Subcutaneous abdominal adipose tissue (tissue), 5 donors: Measurements from ENCODE around the gene TPO.
"Not testable (repeated sequence)": the region's sequence is repeated elsewhere in the genome, so short reads cannot be mapped to it uniquely, and the experiment has no call there.

Source experiments
- H3K27ac ChIP-seq: one replicate; pipeline ENCODE4 v1.7.0; 2013; ENCODE audit warnings: low read depth, mild to moderate bottlenecking, inconsistent platforms, low read length, moderate library complexity
- H3K27me3 ChIP-seq, 5 donors: one replicate each; pipeline ENCODE4 v1.7.0; 2013; ENCODE audit warnings: low read length in 5 of 5, inconsistent platforms in 1 of 5; ENCODE audit not compliant: control insufficient read depth in 5 of 5, insufficient read depth in 4 of 5
- H3K36me3 ChIP-seq, 5 donors: one replicate each; pipeline ENCODE4 v1.7.0; 2013; ENCODE audit warnings: low read length in 5 of 5; ENCODE audit not compliant: control insufficient read depth in 5 of 5, insufficient read depth in 5 of 5
- H3K4me1 ChIP-seq, 5 donors: one replicate each; pipeline ENCODE4 v1.7.0; 2013; ENCODE audit warnings: low read length in 5 of 5, mild to moderate bottlenecking in 3 of 5, moderate library complexity in 1 of 5; ENCODE audit not compliant: control insufficient read depth in 5 of 5, insufficient read depth in 5 of 5
- H3K4me3 ChIP-seq, 5 donors: one replicate each; pipeline ENCODE4 v1.7.0; 2013; ENCODE audit warnings: low read length in 5 of 5, low read depth in 1 of 5
- H3K9ac ChIP-seq, 5 donors: one replicate each; pipeline ENCODE4 v1.7.0; 2013; ENCODE audit warnings: low read length in 5 of 5, mild to moderate bottlenecking in 4 of 5, moderate library complexity in 3 of 5
- H3K9me3 ChIP-seq, 5 donors: one replicate each; pipeline ENCODE4 v1.7.0; 2013; ENCODE audit warnings: low read length in 5 of 5; ENCODE audit not compliant: control insufficient read depth in 5 of 5
- donor health status: healthy.
- donor health status: healthy.
- donor health status: healthy.
- donor health status: healthy.
- donor health status: healthy.

The TPO gene

GRCh38 chr2:1487758-1488157, 74.5 kb downstream of the TPO start:
- H3K9me3 ChIP-seq: no peaks in the 10 kb centered on the region
- H3K36me3 ChIP-seq: peaks cover 0 to 5% (median 0%) of the 10 kb centered on the region in 5 donors
- no peak overlapping the region for H3K4me3 ChIP-seq
- no peak overlapping the region for H3K27ac ChIP-seq
- no peak overlapping the region for H3K9ac ChIP-seq
- peaks cover 0 to 5% (median 0%) of the 10 kb centered on the region in 5 donors for H3K27me3 ChIP-seq
- H3K4me1 ChIP-seq: no peaks in the 10 kb centered on the region

- H3K4me1 ChIP-seq: no peaks in the 10 kb centered on the region
- H3K4me3 ChIP-seq: no peak overlapping the region
- no peak overlapping the region for H3K9ac ChIP-seq
- peaks cover 0 to 5% (median 0%) of the 10 kb centered on the region in 5 donors for H3K36me3 ChIP-seq
- no peak overlapping the region for H3K27ac ChIP-seq
- no peaks in the 10 kb centered on the region for H3K9me3 ChIP-seq
- peaks cover 0 to 5% (median 0%) of the 10 kb centered on the region in 5 donors for H3K27me3 ChIP-seq
Observed at GRCh38 chr2:1488181-1488671, 75.0 kb downstream of the TPO start.

GRCh38 chr2:1488851-1489250, 75.6 kb downstream of the TPO start:
- no peak overlapping the region for H3K4me3 ChIP-seq
- no peak overlapping the region for H3K9ac ChIP-seq
- no peak overlapping the region for H3K27ac ChIP-seq
- H3K36me3 ChIP-seq: peaks cover 0 to 7% (median 0%) of the 10 kb centered on the region in 5 donors
- no peaks in the 10 kb centered on the region for H3K9me3 ChIP-seq
- peaks cover 0 to 5% (median 0%) of the 10 kb centered on the region in 5 donors for H3K27me3 ChIP-seq
- no peaks in the 10 kb centered on the region for H3K4me1 ChIP-seq

GRCh38 chr2:1489486-1489885, 76.2 kb downstream of the TPO start:
- Histone ChIP-seq H3K27ac (no peak overlapping the region), H3K27me3 (peaks cover 0 to 5% (median 0%) of the 10 kb centered on the region in 5 donors), H3K9me3 (no peaks in the 10 kb centered on the region), H3K4me1 (no peaks in the 10 kb centered on the region), H3K4me3 (no peak overlapping the region), H3K36me3 (peaks cover 0 to 8% (median 0%) of the 10 kb centered on the region in 5 donors), H3K9ac (no peak overlapping the region)

- not testable (repeated sequence) for H3K27ac ChIP-seq, H3K9ac ChIP-seq, H3K9me3 ChIP-seq, H3K4me1 ChIP-seq, H3K36me3 ChIP-seq, H3K27me3 ChIP-seq, H3K4me3 ChIP-seq
Observed at GRCh38 chr2:1490381-1490780, 77.1 kb downstream of the TPO start.

GRCh38 chr2:1491751-1492150, 78.5 kb downstream of the TPO start:
- Histone ChIP-seq H3K36me3 (peaks cover 0 to 7% (median 0%) of the 10 kb centered on the region in 5 donors), H3K4me3 (no peak overlapping the region), H3K9ac (no peak overlapping the region), H3K27me3 (peaks cover 0 to 8% (median 0%) of the 10 kb centered on the region in 5 donors), H3K9me3 (no peaks in the 10 kb centered on the region), H3K4me1 (no peaks in the 10 kb centered on the region), H3K27ac (no peak overlapping the region)

GRCh38 chr2:1492231-1492630, 79.0 kb downstream of the TPO start:
- not testable (repeated sequence) for H3K9me3 ChIP-seq, H3K27ac ChIP-seq, H3K9ac ChIP-seq, H3K27me3 ChIP-seq, H3K4me3 ChIP-seq, H3K36me3 ChIP-seq, H3K4me1 ChIP-seq

- H3K9me3 ChIP-seq: no peaks in the 10 kb centered on the region
- no peak overlapping the region for H3K4me3 ChIP-seq
- H3K4me1 ChIP-seq: no peaks in the 10 kb centered on the region
- H3K9ac ChIP-seq: no peak overlapping the region
- H3K27ac ChIP-seq: no peak overlapping the region
- peaks cover 0 to 6% (median 3%) of the 10 kb centered on the region in 5 donors for H3K27me3 ChIP-seq
- H3K36me3 ChIP-seq: peaks cover 0 to 9% (median 0%) of the 10 kb centered on the region in 5 donors
Observed at GRCh38 chr2:1492711-1493430, 79.6 kb downstream of the TPO start.

GRCh38 chr2:1493431-1494126, 80.3 kb downstream of the TPO start:
- Histone ChIP-seq H3K4me1 (no peaks in the 10 kb centered on the region), H3K27me3 (peaks cover 0 to 6% (median 3%) of the 10 kb centered on the region in 5 donors), H3K36me3 (peaks cover 0 to 9% (median 0%) of the 10 kb centered on the region in 5 donors), H3K9ac (no peak overlapping the region), H3K4me3 (no peak overlapping the region), H3K27ac (no peak overlapping the region), H3K9me3 (no peaks in the 10 kb centered on the region)

GRCh38 chr2:1494257-1494656, 81.0 kb downstream of the TPO start:
- Histone ChIP-seq H3K36me3 (peaks cover 0 to 5% (median 0%) of the 10 kb centered on the region in 5 donors), H3K4me1 (no peaks in the 10 kb centered on the region), H3K9me3 (no peaks in the 10 kb centered on the region), H3K4me3 (no peak overlapping the region), H3K9ac (no peak overlapping the region), H3K27ac (no peak overlapping the region), H3K27me3 (peaks cover 0 to 6% (median 3%) of the 10 kb centered on the region in 5 donors)
